A673 (cell line): Measurements from ENCODE around the gene TRIM15.

Source experiments
- CTCF ChIP-seq: fragments of 300-800, 200-600 bp; sonication (generic); conservative IDR thresholded peaks from 2 replicates; pipeline ENCODE4 v1.5.1; 2017; ENCODE audit warnings: low read depth, mild to moderate bottlenecking, antibody characterized with exemption, low read length, moderate library complexity, mixed read lengths
- EZH2 ChIP-seq: fragments of 200-600 bp; sonication (generic); IDR thresholded peaks from 2 replicates; pipeline ENCODE4 v1.6.1; 2017; ENCODE audit warnings: borderline replicate concordance, low read depth, mild to moderate bottlenecking, mixed read lengths, antibody characterized with exemption, low read length; ENCODE audit not compliant: poor library complexity, severe bottlenecking

DNA sequence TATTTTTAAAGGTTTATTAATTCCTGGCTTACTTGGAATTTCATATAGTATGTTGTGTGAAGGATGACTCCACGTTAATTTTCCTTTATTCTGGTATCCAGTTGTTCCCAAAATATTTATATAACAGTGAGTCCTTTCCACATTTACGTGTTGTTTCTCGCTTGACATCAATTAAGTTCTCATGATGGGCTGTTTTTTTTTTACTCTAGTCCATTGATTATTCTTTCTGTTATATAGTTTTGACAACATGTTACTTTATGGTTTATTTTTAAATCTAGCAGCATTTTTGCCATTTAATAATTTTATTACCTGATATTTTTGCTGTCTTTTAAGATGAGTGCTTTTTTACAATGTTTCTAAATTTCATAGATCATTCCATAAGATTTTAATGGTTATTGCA is 20.7 kb upstream of the TRIM15 start:
- TF ChIP-seq CTCF (no peak), EZH2 (no peak)
